H1 (cell line): ENCODE data around the gene ZCCHC17. TPM values are rescaled to one million over a fixed set of nuclear protein-coding genes. Genes with fewer than 3 reads are reported as not detected.

Experiments used
- CBX5 ChIP-seq: fragments of 300-800, 300-1000 bp; sonication (generic); IDR thresholded peaks from 2 replicates; pipeline ENCODE4 v1.7.1; 2016; ENCODE audit warnings: antibody characterized with exemption, low read length, low read depth
- CHD2 ChIP-seq: IDR thresholded peaks from 2 replicates; pipeline ENCODE4 v1.6.1; 2012; ENCODE audit warnings: low read length, improper control_type of control experiment
- CREB1 ChIP-seq: IDR thresholded peaks from 2 replicates; pipeline ENCODE4 v1.6.1; 2012; ENCODE audit warnings: inconsistent platforms
- PHF8 ChIP-seq: fragments of 200-600 bp; sonication (generic); conservative IDR thresholded peaks from 2 replicates; pipeline ENCODE4 v1.7.1; 2012; ENCODE audit warnings: low read depth, mild to moderate bottlenecking, inconsistent platforms, low read length, moderate library complexity
- TBP ChIP-seq: IDR thresholded peaks from 2 replicates; pipeline ENCODE4 v1.6.1; 2011; ENCODE audit warnings: low read depth, low read length, improper control_type of control experiment
- USF2 ChIP-seq: IDR thresholded peaks from 2 replicates; pipeline ENCODE4 v1.6.1; 2011; ENCODE audit warnings: low read length, improper control_type of control experiment
- polyA plus RNA-seq, 7 experiments: library from polyadenylated mRNA; depleted of rRNA in 3 of 7; stranded (reverse) in 5 of 7; unstranded in 2 of 7; fragments of >200 nt in 5 of 7; fragments of 200-250 nt in 2 of 7; gene quantifications; 1 replicate in 5 of 7; 2 replicates in 1 of 7; 4 replicates in 1 of 7; pipeline versions ENCODE4 v1.2.1 to v1.2.3, GENCODE V29; 2011 to 2013; ENCODE audit warnings: missing spikeins in 2 of 7, mixed read lengths in 2 of 7
- total RNA-seq: library from RNA; stranded (reverse); fragmentation: NEBNext Ultra II Directional; extraction: Animal tissue kit (Norgen Biotek cat#: 25700); gene quantifications from 2 replicates; pipeline ENCODE4 v1.2.1, GENCODE V29; 2021
- TF ChIP-seq, protein P1 (sequence below): IDR thresholded peaks from 2 replicates; pipeline ENCODE4 v1.6.1; 2012; ENCODE audit warnings: inconsistent platforms

Gene ZCCHC17
- total and polyA plus RNA-seq, 2 of the 8 experiments (the other 6 are each of a cell fraction or from before 2014, with no cell fraction given) = 51.6 to 59.3 TPM

- TF ChIP-seq USF2 (no peak), CBX5 (no peak), TBP (no peak), CREB1 (no peak), CHD2 (no peak), PHF8 (no peak)
- TF ChIP-seq, protein P1, sequence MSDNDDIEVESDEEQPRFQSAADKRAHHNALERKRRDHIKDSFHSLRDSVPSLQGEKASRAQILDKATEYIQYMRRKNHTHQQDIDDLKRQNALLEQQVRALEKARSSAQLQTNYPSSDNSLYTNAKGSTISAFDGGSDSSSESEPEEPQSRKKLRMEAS = no peak
These were observed 77.8 kb downstream of the ZCCHC17 start (continued) for GRCh38 chr1:31374511-31375196.
